Left hindlimb (tissue), 1 donor: Measurements from ENCODE around the gene GNAO1.

ENCODE experiments used
- DNase-seq: peaks from one replicate; pipeline ENCODE4 v3.0.0-alpha.2; 2018

GNAO1 gene

DNA sequence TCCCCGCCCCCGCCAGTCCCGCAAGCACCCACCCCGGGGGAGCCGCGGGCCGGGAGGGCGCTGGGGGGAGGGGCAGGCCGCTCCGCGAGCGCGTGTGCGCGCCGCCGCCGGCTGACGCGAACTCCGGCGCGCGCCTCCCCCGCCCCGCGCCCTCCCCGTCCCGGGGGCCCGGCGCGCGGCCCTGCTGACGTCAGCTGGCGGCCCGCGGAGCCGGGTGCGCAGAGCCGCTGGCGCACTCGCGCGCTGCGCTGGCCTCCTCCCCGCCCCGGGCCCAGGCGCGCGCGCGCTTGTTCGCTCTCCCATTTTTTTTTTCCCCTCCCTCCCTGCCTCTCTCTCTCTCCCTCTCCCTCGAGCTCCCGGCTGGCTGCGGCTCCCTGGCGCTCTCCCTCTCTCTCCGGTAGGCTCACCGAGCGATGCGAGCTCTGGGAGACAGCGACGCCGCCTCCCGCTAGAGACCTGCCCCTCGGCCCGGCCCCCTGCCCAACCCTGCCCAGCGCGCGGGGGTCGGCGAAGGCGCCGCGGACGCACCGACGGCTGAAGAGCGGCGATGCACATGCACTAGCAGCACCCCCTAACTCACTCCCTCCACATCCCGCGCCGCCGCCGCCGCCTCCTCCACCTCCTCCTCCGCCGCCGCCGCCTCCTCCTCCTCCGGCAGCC is at the start of gene GNAO1:
TSS of gene GNAO1 (plus strand) at position 334 of the 660 bp plus-strand sequence. CDS start 747 bp downstream, outside the sequence.
- peak; percentile 73 for DNase-seq

DNA sequence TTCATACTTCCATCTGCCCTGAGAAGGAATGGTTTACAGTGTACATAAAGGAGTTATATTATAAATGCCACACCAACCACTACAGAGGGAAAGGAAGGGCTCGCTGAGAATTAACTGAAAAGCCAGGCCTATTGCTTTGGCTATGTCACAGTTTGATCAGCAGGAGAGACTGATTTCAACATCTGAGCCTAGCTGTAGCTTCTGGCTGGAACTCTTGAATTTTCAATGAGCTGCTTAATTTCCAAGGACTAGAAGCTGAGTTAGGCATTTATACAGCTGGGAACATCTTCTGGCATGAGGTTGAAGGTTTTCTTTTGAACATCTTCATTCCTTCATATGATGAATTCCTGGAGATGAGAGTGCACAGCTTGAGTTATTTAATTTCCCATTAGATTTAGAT is 47.6 kb upstream of the GNAO1 start:
- no peak for DNase-seq

DNA sequence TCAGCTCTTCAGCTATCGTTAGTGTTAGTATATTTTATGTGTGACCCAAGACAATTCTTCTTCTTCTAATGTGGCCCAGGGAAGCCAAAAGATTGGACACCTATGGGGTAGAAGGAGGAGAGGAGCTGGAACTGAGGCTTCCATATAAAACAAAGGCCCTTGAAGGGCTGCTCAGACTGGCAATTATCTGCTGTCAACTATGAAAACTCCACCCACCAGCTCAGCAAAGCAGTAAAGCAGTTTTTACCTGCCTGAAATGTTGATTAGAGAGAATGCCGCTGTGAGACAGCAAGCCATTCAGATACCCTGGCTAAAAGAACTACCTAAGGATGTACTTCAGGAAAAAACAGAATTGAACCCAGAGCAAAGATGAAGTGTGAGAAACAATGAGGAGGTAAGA is 45.9 kb upstream of the GNAO1 start:
- DNase-seq, result no peak

DNA sequence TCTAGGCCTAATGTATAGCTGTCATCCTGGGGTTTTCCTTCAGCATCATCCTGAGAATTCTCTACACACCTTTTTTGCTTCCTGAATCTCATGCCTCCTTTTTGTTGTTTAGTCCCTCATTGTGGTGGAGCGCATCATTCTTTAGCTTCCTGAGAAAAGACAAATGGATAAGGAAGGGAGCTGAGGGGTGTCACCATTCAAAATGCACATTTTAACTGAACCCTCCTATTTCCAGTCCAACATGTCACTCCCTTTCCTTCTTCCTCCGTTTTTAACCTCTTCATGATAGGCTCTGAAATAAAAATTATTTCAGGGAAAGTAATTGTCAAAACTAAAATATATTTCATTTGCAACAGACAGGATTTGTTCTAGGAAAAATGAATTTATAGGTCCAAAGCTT is 39.7 kb upstream of the GNAO1 start:
- DNase-seq, result no peak

DNA sequence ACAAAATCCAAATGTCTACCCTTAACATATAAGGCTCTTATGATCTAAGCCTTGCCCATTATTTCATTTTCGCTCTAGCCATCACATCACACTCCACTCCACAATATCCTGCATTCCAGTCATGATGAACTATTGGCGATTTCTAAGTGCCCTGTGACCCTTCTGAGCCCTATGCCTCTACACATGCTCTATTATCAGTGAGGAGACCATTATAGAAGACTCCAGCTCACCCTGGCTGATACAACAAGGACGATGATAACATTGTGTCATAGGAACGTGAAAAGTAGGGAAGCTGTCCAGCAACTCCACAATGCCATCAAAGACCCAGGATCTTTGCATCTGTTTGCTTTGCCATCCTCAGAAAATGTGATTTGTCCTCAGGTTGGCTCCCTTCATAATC is 29.6 kb upstream of the GNAO1 start:
- DNase-seq, result no peak

DNA sequence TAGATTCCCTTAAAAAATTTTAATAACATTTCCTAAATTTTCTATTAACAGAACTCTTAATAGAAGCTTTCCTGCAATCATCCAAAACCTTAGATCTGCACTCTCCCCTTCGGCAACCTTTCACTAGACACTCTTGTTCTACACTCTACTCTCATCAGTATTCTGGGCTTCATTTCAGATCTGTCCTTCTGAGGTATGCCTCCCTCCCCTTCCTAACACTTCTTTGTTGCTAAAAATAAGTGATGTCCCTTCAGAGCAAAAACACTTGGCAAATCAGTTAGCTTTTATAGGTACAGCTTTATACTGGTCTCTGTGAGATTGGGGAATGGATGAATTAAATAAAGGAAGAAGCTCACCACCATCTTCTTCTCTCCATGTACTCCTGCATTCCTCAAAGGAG is 28.2 kb upstream of the GNAO1 start:
- no peak for DNase-seq

DNA sequence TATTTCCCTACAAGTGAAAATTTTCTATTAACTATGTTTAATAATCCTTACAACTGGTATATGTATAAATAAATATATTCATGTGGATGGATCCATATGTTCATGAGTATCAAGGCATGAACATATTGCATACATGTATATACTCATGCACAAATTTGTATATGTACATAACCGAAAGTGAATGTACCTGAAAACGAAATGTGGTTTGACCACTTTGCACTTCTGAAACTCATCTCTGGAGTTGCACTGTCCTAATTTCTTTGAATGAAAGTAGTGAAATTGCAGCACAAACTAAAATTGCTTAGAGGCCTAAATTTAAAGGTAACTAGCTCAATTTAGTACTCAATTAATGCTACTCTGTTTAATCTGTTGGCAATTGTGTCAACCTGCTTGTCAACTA is 27.4 kb upstream of the GNAO1 start:
- no peak for DNase-seq

DNA sequence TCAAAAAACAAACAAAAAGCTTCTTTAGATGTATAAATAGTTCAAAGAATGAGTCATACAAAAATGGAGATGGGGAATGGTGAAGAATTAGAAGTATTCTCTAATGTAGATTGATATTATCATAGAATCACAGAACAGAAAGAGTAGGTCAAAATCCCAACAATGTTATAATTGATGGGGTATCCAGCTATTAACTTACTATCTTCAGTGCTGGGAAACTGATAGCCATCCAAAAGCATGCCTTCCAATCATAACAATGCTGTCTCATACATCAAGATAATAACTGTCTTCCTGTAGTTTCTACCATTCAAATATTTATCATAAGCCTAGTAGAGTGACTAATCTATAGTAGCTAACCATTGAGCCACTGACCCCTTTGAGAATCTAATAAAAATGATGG is 26.7 kb upstream of the GNAO1 start:
- no peak for DNase-seq

DNA sequence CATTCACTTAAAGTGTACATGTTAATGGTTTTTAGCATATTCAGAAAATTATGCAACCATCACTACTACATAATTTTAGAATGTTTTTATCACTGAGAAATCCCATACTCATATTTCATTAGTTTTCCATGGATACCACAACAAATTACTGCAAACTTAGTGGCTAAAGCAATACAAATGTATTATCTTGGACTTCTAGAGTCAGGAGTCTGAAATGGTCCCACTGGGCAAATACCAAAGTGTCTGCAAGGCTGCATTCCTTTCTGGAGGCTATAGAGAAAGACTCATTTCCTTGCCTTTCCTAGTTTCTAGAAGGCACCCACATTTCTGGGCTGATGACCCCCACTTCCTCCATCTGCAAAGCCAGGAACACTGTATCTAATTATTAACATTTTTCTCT is 16.9 kb upstream of the GNAO1 start:
- DNase-seq, result no peak

DNA sequence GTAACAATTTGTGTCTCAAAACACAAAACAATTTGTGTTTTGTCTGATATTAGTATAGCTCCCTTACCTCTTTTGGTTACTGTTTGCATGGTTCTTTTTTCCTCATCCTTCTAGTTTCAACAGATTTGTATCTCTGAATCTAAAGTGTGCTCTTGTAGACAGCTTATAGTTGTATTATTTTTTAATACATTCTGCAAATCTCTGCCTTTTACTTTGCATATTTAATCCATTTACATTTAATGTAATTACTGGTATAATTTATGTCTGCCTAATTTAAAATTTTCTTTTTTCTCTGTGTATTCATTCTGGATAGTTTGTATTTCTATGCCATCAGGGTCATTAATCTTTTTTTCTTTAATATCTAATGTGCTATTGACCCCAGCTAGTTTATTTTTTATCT is 9.9 kb upstream of the GNAO1 start:
- DNase-seq, result no peak

DNA sequence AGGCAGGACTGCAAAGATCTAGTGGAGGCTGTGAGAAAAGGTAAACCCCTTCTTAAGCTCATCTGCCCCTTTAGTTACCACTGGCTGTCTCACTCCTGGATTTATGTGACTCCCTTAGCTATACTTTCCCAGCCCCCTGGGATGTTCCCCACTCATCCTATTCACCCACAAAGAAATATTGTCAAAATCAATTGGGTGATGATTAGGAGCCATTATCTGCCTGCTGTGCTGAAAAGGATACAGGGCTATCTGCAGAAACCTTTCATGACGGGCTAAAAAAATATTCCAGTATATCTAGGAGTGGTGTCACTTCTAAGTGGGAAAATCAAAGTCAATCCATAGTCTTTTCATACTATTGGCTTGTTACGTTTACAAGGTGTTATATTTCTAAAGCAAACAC is 8.0 kb upstream of the GNAO1 start:
- no peak for DNase-seq

DNA sequence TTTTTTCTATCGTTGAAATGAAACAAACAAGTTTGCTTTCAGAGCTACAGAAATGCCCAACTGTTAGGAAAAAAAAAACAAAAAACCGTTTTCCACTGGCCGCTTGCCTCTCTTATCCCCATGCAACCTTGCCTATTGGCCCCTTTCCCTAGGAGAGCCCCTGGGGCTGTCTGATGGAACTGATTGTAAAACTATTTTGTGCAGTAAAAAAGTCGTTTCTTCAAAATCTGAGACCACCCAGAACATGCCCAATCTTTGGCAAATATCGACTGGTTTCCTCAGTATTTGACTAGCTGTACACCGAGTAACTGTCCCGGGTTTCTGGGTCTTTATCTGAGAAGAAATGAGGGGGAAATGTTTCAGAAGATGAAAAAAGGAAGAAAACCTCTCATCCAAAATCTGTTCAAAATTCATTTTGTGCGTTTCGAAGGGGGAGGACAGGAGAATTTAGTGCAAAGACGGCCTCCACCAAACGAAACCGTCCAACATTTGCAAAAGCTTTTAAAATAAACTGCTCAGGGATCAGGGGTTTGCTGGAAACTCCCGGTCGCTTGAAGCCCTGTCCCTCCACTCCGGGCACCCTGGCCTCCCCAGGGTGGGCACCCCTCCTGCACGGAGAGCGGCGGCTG is 1.1 kb upstream of the GNAO1 start:
- no peak for DNase-seq

DNA sequence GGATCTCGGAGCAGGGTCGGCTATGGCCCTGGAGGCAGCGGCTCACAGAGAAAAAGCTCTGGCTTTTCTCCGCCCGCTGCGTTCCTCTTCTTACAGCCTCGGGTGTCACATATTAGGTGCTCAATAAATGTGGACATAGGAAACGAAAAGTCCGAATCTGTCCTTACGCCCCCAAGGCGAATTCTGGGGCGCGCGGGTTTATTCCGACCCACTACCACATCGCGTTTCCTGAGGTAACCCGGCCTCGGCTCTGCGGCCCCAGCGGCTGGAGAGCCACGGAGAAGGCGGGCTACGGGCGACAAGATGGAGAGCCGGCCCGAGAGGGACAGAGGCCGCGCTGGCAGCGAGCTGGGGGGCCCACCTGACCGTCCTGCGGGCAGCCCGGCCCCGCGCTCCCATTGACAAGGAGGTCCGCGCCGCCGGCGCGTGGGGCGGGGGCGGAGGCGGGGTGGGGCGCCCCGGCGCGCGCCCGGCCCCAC is 573 bp upstream of the GNAO1 start:
- peak; percentile 58 for DNase-seq

DNA sequence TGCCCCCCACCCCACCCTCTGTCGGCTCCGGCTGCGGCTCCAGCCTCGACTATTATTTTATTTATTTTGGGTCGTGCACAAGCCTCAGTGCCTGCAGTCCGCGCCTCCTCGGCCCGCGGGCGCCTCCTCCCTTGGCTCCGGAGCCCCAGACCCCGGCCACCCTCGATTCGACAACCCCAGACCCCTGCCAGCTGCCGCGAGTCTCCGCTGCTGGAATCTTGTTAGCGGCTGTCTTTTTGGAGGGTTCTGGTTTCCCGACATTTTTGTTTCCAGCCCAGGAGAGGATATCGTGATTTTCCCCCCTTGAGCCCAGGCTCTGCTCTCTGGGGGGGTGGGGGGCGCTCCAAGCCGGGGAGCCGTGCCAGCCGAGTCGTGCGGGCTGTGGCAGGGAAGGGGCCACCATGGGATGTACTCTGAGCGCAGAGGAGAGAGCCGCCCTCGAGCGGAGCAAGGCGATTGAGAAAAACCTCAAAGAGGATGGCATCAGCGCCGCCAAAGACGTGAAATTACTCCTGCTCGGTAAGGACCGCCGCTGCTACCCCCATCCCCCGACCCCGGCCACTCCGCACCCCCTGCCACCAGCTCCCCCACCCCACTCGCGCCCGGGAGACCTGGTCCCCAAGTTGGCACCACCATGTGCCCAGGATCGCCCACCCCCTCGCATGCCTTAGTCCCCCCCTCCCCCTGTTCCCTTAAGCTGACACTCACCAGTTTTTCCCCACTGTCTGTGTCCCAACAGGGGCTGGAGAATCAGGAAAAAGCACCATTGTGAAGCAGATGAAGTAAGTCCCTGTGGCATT is 746 bp downstream of the GNAO1 start:
- no peak for DNase-seq

DNA sequence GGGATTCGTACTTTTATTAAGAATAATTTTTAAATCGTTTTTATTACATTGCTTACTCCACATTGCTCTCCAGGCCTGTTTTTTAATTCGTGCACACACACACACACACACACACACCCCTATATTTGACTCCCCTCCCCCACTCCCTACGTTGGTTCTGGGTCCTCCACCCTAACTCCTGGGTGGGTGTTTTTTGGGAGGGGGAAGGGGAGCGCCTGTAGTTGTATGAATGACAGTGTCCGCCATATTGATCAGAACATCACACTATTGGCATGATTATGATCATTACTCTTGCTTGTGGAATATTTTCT is 1.3 kb downstream of the GNAO1 start:
- DNase-seq, result no peak

DNA sequence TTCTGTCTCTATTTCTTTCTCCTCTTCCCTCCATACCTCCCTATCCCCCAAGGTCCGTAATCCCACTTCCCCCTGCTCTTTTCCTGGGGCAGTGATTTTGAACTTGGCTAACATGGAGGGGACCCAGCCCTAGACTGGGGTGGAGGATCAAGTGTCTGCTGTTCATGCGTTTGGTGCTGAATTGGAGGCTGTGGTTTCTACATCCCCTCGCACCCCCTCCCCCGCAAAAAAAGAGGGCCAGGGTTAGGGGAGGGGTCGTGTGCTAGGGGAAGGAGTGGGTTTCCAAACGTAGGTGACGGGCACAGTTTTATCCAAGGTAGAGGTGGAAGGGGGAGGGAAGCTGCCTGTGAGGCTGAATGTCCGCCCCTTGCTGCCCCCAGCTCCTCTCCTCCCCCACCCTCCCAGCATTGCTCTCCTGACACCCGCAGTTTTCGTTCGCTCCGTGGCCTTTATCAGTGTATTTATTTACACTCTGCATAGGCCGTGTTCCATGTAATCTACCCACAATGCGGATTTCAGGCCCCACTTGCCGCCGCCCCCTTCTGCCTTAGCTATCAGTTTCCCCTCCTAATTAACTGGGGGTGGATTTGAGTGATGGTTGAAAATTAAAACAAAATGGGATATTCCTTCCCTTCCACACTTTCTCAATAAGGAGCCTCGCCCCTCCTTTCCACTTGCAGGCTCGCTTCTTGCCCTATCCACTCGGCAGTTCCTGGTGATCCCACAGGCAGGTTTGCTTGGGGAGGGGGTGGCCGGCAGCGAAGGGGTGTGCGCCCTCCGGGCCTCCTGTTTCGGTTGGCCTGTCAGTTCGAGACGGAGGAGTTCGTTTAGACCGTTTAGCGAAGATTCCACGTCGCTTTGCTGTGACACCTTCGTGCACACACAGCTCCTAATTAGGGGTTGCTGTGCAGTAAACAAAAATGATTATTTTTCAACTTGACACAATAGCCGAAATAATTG is 2.0 kb downstream of the GNAO1 start:
- no peak for DNase-seq

DNA sequence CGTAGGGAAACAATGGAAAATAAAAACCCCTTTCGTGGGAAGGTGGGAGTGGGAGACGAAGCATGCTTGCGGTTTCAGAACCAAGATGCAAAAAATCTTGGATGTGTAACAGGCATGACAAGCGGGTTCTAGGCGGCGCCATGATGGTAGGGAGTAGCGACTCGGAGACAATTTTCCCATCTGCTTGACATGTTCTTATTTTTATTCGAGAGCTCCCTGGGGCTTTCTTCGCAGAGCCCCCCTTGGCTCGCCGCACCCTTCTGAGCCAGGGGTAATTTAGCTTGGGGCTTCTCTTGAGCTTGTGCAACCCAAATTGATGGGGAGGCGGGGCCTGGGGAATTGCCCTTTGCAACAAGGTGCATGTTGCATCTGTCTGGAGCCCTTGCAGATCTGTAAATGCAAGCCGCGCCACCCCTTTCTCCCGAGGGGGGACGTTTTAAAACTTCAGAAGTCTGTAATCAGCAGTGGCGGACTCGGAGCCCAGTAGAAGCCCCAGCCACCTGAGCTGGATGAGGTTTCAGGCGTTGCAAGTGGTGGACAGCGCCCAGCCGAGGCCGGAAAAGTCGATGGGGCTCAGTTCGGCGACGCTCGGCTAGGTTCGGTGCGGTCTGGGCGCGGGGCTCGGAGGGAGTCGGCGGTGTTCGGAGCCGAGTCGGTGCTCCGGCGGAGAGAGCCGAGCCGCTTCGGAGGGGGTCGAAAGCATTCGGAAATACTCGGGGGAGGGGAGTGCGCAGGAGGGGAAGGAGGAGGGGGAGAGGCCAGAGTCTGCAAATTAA is 2.9 kb downstream of the GNAO1 start:
- DNase-seq, result peak; percentile 87

DNA sequence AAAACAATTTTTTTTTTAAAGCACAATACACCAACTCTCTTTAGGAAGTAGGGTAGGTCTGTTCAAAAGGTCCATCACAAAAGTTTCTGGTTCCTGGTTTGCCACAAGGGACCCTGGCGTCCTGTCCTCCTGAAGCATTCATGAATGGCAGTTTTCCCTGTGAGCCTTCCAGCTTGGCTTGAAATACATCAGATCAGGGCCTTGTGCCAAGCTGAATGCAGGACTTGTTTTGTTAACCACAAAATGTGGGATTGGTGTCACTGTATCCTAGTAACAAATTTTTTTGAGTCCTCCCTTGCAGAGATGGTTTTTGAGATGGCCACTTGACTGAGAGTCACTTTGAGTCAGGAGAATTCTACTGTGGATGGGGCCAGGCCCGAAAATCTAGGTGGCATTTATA is 3.9 kb downstream of the GNAO1 start:
- no peak for DNase-seq

DNA sequence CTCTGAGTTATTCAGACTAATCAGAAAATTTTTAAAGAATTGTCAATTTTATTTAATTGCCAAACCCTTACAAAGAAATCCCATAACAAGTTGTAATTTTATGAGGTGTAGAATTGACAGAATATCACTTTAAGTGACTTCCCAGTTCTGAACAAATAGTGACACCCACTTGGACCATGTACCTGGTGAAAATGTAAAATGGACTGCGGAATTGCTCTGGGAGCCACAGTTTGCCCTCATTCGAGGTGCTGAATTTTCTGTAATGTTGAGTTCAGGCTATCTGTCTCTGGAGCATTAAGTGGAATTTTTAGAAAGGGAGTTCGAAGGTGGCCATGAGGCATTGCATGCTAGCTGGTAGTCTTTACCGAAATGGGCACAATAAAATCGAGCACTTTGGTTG is 5.1 kb downstream of the GNAO1 start:
- DNase-seq, result no peak

DNA sequence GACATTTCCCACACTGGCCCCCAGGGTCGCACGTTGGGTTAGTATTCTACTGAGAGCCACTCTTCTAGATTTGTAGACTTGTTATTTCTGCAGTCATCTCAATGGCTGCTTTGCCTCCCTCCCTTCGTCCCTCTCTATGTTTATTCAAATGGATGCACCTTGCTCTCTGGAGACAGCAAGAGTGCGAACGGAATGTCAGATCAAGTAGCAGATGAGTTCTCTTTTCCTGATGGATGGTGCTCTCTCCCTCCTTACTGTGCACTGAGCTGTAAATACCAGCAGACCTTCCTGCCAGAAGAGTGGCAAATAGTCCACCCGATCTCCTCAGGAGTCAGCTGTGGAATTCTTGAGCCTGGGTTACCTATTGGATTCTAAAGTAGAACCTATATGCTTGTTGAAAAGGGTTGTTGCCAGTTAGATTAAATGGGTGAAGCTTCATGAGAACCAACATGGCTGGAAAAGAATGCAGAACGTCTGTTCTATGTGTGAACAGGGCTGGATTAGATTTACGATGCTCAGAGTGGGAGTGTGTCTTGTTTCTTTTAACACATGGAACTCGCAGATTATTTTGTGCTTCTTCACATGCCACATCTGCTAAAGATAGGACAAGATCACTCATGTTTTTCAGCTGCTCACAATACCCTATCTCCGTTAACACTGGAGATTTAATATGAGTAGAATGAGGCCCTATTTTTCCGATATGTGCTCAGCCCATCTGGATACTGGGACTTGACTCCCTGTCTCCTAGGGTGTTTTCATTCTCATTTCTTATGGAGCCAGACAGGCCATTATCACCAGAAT is 6.1 kb downstream of the GNAO1 start:
- no peak for DNase-seq

DNA sequence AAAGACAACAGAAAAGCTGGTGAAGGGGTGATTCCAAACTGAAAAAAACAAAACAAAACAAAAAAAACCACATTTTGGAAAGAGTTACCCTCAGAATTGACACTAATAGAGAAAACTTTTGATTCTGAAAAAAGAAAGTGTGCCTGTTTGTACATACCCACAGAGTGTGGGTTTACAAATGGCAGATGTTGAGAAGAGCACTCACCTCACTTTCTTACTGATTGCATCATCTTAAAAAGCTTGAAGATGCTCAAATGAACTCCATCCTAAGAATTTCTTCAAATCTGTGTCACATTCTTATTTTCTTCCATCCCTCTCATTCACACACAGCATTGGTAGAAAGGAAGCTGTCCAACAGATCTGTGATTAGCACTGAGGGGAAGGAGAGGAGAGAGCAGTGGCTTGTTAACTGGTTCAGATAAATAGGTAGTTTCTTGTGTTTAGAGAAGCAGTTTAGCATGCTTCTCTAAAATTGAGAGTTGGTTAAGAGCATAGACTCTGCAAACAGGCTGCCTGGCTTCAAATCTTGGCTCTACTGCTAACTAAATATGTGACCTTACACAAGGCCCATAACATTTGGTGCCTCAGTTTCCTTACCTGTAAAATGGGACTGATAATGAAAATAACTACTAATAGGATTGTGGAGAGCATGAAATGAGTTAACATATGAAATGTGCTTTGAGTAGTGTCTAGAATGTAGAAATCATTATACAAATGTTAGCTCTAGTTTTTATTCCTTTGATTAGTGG is 6.9 kb downstream of the GNAO1 start:
- DNase-seq, result no peak
